GM12873 (cell line): ENCODE measurements around the gene ENG.

Experiments used
- TF ChIP-seq, protein P1 (sequence below): IDR thresholded peaks from 2 replicates; pipeline ENCODE4 v1.5.1; 2012; ENCODE audit warnings: low read depth, mild to moderate bottlenecking, moderate library complexity, low read length, control low read depth; ENCODE audit not compliant: insufficient read depth; ENCODE audit errors: missing control alignments

ENG gene

DNA sequence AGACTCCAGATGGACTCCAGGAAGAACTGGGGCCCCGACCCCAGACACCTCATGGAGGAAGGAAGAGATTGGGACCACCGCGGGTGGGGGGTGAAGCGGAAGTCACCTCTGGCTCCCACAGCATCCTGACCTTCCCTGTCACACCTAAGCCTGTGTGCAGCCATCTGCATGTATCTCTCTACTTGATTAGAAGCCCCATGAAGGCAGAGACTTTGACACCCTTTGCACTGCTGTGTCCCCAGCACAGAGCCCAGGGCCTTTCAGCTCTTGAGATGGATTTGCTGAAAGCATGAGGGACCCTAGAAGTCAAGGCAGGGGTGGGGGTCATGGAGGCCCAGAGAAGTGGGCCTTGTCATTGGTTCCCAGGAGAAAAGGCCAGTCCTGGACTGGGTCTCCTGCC, 2.8 kb upstream of the ENG start:
- TF ChIP-seq, protein P1, sequence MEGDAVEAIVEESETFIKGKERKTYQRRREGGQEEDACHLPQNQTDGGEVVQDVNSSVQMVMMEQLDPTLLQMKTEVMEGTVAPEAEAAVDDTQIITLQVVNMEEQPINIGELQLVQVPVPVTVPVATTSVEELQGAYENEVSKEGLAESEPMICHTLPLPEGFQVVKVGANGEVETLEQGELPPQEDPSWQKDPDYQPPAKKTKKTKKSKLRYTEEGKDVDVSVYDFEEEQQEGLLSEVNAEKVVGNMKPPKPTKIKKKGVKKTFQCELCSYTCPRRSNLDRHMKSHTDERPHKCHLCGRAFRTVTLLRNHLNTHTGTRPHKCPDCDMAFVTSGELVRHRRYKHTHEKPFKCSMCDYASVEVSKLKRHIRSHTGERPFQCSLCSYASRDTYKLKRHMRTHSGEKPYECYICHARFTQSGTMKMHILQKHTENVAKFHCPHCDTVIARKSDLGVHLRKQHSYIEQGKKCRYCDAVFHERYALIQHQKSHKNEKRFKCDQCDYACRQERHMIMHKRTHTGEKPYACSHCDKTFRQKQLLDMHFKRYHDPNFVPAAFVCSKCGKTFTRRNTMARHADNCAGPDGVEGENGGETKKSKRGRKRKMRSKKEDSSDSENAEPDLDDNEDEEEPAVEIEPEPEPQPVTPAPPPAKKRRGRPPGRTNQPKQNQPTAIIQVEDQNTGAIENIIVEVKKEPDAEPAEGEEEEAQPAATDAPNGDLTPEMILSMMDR: no peak

GRCh38 chr9:127856729-127857116, 2.3 kb upstream of the ENG start:
- TF ChIP-seq, protein P1: no peak

DNA sequence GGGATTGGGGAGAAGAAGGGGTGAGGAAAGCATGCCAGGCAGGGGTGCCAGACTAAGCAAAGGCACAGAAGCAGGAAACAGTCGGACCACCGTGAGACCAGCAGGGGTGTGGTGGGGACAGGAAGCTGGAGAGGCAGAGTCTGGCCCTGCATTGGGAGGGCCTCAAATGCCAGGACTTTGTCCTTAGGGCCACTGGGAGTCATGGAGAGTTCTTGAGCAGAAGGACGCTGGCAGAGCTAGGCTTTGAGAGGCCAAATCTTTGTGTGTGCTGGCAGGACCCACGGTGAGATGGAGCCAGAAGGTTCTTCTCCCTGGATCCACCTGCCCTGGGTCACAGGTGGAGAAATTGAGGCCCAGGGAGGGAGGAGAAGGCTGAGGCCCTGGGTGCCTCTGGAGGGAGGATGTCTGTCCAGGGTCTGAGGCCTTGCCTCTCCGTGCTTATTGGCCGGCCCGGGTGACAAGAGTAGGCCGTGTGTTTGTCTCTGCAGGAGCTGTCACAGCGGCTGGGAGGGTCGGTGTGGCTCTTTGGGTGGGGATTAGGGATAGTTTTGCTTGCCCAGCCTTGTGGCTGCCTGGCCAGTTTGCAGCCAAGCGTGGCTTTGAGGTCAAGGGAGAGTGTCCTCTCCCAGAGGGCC, 1.8 kb upstream of the ENG start:
- TF ChIP-seq, protein P1: no peak

- TF ChIP-seq, protein P1: no peak
These were observed 1.1 kb upstream of the ENG start for GRCh38 chr9:127855522-127855921.

DNA sequence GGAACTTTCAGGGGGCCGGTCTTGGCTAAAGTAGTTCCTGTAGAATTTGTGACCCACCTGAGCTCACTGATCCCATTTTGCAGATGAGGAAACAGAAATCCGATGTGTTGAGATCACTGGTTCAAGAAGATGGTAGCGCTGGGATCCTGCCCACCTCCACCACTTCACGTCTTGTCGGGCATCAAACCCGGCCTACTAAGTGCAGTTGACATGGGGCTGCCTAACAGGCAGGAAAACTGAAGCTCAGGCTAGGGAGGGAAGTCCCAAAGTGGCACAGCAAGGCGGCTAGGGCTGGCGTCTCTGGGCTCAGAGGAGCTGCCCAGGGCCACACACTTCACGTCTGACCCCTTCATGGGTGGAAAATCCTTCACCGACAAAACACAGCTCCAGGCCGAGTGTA, 502 bp upstream of the ENG start:
- TF ChIP-seq, protein P1: no peak

- TF ChIP-seq, protein P1: no peak
These were observed 910 bp downstream of the ENG start for GRCh38 chr9:127853312-127854183.

DNA sequence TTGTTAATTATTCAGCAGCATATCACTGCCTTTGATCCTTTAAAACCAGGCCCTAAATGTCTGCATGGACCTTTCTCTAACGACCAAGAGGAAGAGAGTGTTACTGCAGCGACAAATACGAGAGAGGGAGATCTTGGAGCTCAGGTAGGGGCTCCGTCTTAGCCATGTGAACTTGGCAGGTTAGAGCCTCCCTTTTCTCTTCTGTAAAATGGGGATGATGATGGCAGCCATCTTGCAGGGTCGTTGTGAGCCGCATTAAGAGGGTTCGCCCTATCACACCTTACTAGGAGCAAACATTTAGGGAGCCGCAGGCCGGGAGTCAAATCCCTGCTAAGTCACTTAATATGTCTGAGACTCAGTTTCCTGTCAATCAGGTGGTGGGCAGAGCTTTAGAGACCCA, 1.6 kb downstream of the ENG start:
- TF ChIP-seq, protein P1: no peak
